Epithelial cell of umbilical artery (primary cell): ENCODE results near the gene HTT-AS. TPM values are rescaled to one million over a fixed set of nuclear protein-coding genes. Genes with fewer than 3 reads are reported as not detected.

ENCODE experiments used
- total RNA-seq: library from RNA; depleted of rRNA; stranded (reverse); fragments of >200 nt; gene quantifications from 2 replicates; pipeline ENCODE4 v1.2.3, GENCODE V29; 2014

Gene HTT-AS
- not detected in 2 replicates for total RNA-seq

GRCh38 chr4:3074078-3074845 lies at the start of gene HTT-AS, which contains the start of gene HTT:
Gene HTT-AS (minus strand): TSS chr4:3074538.
Gene HTT (plus strand): TSS chr4:3074681. CDS start chr4:3074826, 145 bp downstream.

Other genes starting within 250 kb of the HTT-AS start
- 96.8 and 121 TPM in 2 replicates for gene ADD1, start 230.7 kb downstream of the HTT-AS start, total RNA-seq
- gene NOP14, start 111.1 kb downstream of the HTT-AS start, total RNA-seq, result 28.4 and 31.2 TPM in 2 replicates
- 2.3 and 3.2 TPM in 2 replicates for gene GRK4, start 111.0 kb downstream of the HTT-AS start, total RNA-seq
- gene HTT, start 143 bp upstream of the HTT-AS start, total RNA-seq, result 29.5 and 31.2 TPM in 2 replicates
- under 0.01 and 0.46 TPM in 2 replicates for gene MSANTD1, start 174.6 kb upstream of the HTT-AS start, total RNA-seq
- gene RGS12, start 218.5 kb upstream of the HTT-AS start, total RNA-seq, result 39.0 and 42.9 TPM in 2 replicates